HEK293 (cell line): Measurements from ENCODE around the gene ASCC1.

Source experiments
- BCL11B ChIP-seq: fragments of 450-650 bp; formaldehyde crosslinking; IDR thresholded peaks from 2 replicates; pipeline ENCODE4 v1.5.1; 2016; ENCODE audit warnings: low read depth, missing biosample characterization, missing genetic modification characterization
- EGR2 ChIP-seq: fragments of 450-650 bp; formaldehyde crosslinking; IDR thresholded peaks from 2 replicates; pipeline ENCODE4 v1.5.1; 2016; ENCODE audit warnings: low read depth, missing biosample characterization, missing genetic modification characterization
- GLIS2 ChIP-seq: fragments of 450-650 bp; formaldehyde crosslinking; IDR thresholded peaks from 2 replicates; pipeline ENCODE4 v1.5.1; 2016; ENCODE audit warnings: missing biosample characterization, missing genetic modification characterization
- KLF7 ChIP-seq: fragments of 450-650 bp; formaldehyde crosslinking; IDR thresholded peaks from 2 replicates; pipeline ENCODE4 v1.5.1; 2016; ENCODE audit warnings: missing biosample characterization, missing genetic modification characterization, borderline replicate concordance
- KLF8 ChIP-seq: fragments of 450-650 bp; formaldehyde crosslinking; IDR thresholded peaks from 2 replicates; pipeline ENCODE4 v1.5.1; 2016; ENCODE audit warnings: missing biosample characterization, missing genetic modification characterization
- PRDM1 ChIP-seq: fragments of 450-650 bp; formaldehyde crosslinking; IDR thresholded peaks from 2 replicates; pipeline ENCODE4; 2016; ENCODE audit warnings: missing biosample characterization, missing genetic modification characterization
- ZBTB1 ChIP-seq: fragments of 450-650 bp; formaldehyde crosslinking; IDR thresholded peaks from 2 replicates; pipeline ENCODE4 v1.5.1; 2016; ENCODE audit warnings: missing biosample characterization, missing genetic modification characterization
- ZFHX2 ChIP-seq: fragments of 450-650 bp; formaldehyde crosslinking; conservative IDR thresholded peaks from 2 replicates; pipeline ENCODE4 v1.5.1; 2016; ENCODE audit warnings: missing biosample characterization, missing genetic modification characterization
- ZFP37 ChIP-seq: fragments of 450-650 bp; formaldehyde crosslinking; IDR thresholded peaks from 2 replicates; pipeline ENCODE4 v1.5.1; 2016; ENCODE audit warnings: missing biosample characterization, missing genetic modification characterization
- ZFP41 ChIP-seq: fragments of 450-650 bp; formaldehyde crosslinking; IDR thresholded peaks from 2 replicates; pipeline ENCODE4 v1.5.1; 2016; ENCODE audit warnings: missing biosample characterization, missing genetic modification characterization, borderline replicate concordance
- ZNF133 ChIP-seq: fragments of 450-650 bp; formaldehyde crosslinking; IDR thresholded peaks from 2 replicates; pipeline ENCODE4 v1.5.1; 2016; ENCODE audit warnings: missing biosample characterization, missing genetic modification characterization
- ZNF146 ChIP-seq: fragments of 450-650 bp; formaldehyde crosslinking; IDR thresholded peaks from 2 replicates; pipeline ENCODE4 v1.5.1; 2016; ENCODE audit warnings: missing biosample characterization, missing genetic modification characterization
- ZNF184 ChIP-seq: fragments of 450-650 bp; IDR thresholded peaks from 2 replicates; pipeline ENCODE4 v1.5.1; 2018; ENCODE audit warnings: missing biosample characterization, mild to moderate bottlenecking, missing genetic modification characterization
- ZNF248 ChIP-seq: fragments of 450-650 bp; formaldehyde crosslinking; IDR thresholded peaks from 2 replicates; pipeline ENCODE4 v1.5.1; 2017; ENCODE audit warnings: missing biosample characterization, missing genetic modification characterization
- ZNF266 ChIP-seq: fragments of 450-650 bp; formaldehyde crosslinking; IDR thresholded peaks from 2 replicates; pipeline ENCODE4 v1.5.1; 2016; ENCODE audit warnings: missing biosample characterization, missing genetic modification characterization, low read depth
- ZNF341 ChIP-seq: fragments of 450-650 bp; formaldehyde crosslinking; IDR thresholded peaks from 2 replicates; pipeline ENCODE4; 2016; ENCODE audit warnings: low read depth, missing biosample characterization, missing genetic modification characterization
- ZNF350 ChIP-seq: fragments of 450-650 bp; formaldehyde crosslinking; IDR thresholded peaks from 2 replicates; pipeline ENCODE4 v1.5.0; 2017; ENCODE audit warnings: missing biosample characterization, mild to moderate bottlenecking, missing genetic modification characterization
- ZNF501 ChIP-seq: fragments of 450-650 bp; formaldehyde crosslinking; IDR thresholded peaks from 2 replicates; pipeline ENCODE4 v1.5.1; 2016; ENCODE audit warnings: missing biosample characterization, missing genetic modification characterization
- ZNF555 ChIP-seq: fragments of 450-650 bp; formaldehyde crosslinking; conservative IDR thresholded peaks from 2 replicates; pipeline ENCODE4 v1.5.1; 2017; ENCODE audit warnings: missing biosample characterization, mild to moderate bottlenecking, missing genetic modification characterization, inconsistent platforms
- ZNF654 ChIP-seq: fragments of 450-650 bp; formaldehyde crosslinking; IDR thresholded peaks from 2 replicates; pipeline ENCODE4 v1.5.1; 2016; ENCODE audit warnings: low read depth, missing biosample characterization, missing genetic modification characterization
- ZNF660 ChIP-seq: fragments of 450-650 bp; IDR thresholded peaks from 2 replicates; pipeline ENCODE4 v1.5.1; 2018; ENCODE audit warnings: missing biosample characterization, mild to moderate bottlenecking, missing genetic modification characterization
- ZNF677 ChIP-seq: fragments of 450-650 bp; IDR thresholded peaks from 2 replicates; pipeline ENCODE4 v1.5.0; 2018; ENCODE audit warnings: missing biosample characterization, mild to moderate bottlenecking, missing genetic modification characterization, moderate library complexity
- ZNF701 ChIP-seq: fragments of 450-650 bp; formaldehyde crosslinking; IDR thresholded peaks from 2 replicates; pipeline ENCODE4 v1.5.1; 2016; ENCODE audit warnings: missing biosample characterization, missing genetic modification characterization
- ZNF777 ChIP-seq: fragments of 450-650 bp; formaldehyde crosslinking; IDR thresholded peaks from 2 replicates; pipeline ENCODE4 v1.5.1; 2017; ENCODE audit warnings: missing biosample characterization, missing genetic modification characterization, borderline replicate concordance
- ZNF791 ChIP-seq: fragments of 450-650 bp; formaldehyde crosslinking; IDR thresholded peaks from 2 replicates; pipeline ENCODE4 v1.5.1; 2016; ENCODE audit warnings: missing biosample characterization, missing genetic modification characterization
- ZNF792 ChIP-seq: fragments of 450-650 bp; formaldehyde crosslinking; IDR thresholded peaks from 2 replicates; pipeline ENCODE4 v1.5.1; 2016; ENCODE audit warnings: missing biosample characterization, missing genetic modification characterization
- TF ChIP-seq, protein P1 (sequence below): fragments of 450-650 bp; formaldehyde crosslinking; IDR thresholded peaks from 2 replicates; pipeline ENCODE4 v1.5.1; 2016; ENCODE audit warnings: missing biosample characterization, missing genetic modification characterization
- TF ChIP-seq, protein P2 (sequence below): fragments of 450-650 bp; formaldehyde crosslinking; optimal IDR thresholded peaks from 2 replicates; pipeline ENCODE3; 2016; ENCODE audit warnings: missing biosample characterization, mild to moderate bottlenecking, missing genetic modification characterization
- TF ChIP-seq, protein P3 (sequence below): fragments of 450-650 bp; formaldehyde crosslinking; IDR thresholded peaks from 2 replicates; pipeline ENCODE4 v1.5.1; 2016; ENCODE audit warnings: missing biosample characterization, missing genetic modification characterization
- TF ChIP-seq, protein P4 (sequence below): fragments of 450-650 bp; formaldehyde crosslinking; IDR thresholded peaks from 2 replicates; pipeline ENCODE4 v1.5.1; 2016; ENCODE audit warnings: missing biosample characterization, missing genetic modification characterization, borderline replicate concordance

Gene ASCC1

DNA sequence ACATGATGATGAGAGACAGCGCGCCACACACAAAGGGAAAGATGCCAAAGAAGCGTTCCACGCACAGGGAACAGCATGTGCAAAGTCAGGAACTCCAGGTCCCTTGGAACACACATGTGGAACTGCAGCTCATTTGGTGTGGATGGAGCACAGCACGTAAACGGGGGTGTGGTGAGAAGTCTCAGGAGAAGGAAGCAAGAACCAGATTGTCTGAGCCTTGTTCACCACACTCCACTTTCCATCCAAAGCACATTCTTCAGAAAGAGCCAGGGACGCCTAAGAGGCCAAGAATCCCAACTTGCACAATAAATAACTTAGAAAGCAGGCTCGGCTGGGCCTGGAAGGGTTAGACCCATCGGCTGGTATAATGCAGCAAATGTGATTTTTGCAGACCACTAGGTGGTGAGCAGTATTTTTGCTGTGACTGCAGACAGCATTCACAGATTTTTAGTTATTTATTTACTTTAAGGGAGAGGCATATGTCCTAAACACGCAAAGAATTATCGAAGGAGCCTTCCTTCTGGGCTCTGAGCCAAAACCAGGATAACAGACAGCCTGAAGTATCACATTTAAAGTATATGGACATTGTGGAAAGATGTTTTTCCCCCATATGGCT, 27.9 kb upstream of the ASCC1 start (continued):
- TF ChIP-seq ZFP41 (tag by site-specific recombination): no peak
- TF ChIP-seq ZNF660: no peak
- no peak for TF ChIP-seq ZNF501
- TF ChIP-seq ZNF184: no peak
- TF ChIP-seq ZBTB1: no peak
- no peak for TF ChIP-seq ZNF555
- TF ChIP-seq ZFP37 (tag by site-specific recombination): no peak
- TF ChIP-seq, protein P1, sequence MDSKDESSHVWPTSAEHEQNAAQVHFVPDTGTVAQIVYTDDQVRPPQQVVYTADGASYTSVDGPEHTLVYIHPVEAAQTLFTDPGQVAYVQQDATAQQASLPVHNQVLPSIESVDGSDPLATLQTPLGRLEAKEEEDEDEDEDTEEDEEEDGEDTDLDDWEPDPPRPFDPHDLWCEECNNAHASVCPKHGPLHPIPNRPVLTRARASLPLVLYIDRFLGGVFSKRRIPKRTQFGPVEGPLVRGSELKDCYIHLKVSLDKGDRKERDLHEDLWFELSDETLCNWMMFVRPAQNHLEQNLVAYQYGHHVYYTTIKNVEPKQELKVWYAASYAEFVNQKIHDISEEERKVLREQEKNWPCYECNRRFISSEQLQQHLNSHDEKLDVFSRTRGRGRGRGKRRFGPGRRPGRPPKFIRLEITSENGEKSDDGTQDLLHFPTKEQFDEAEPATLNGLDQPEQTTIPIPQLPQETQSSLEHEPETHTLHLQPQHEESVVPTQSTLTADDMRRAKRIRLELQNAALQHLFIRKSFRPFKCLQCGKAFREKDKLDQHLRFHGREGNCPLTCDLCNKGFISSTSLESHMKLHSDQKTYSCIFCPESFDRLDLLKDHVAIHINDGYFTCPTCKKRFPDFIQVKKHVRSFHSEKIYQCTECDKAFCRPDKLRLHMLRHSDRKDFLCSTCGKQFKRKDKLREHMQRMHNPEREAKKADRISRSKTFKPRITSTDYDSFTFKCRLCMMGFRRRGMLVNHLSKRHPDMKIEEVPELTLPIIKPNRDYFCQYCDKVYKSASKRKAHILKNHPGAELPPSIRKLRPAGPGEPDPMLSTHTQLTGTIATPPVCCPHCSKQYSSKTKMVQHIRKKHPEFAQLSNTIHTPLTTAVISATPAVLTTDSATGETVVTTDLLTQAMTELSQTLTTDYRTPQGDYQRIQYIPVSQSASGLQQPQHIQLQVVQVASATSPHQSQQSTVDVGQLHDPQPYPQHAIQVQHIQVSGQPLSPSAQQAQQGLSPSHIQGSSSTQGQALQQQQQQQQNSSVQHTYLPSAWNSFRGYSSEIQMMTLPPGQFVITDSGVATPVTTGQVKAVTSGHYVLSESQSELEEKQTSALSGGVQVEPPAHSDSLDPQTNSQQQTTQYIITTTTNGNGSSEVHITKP: peak; percentile 73
- TF ChIP-seq, protein P2, sequence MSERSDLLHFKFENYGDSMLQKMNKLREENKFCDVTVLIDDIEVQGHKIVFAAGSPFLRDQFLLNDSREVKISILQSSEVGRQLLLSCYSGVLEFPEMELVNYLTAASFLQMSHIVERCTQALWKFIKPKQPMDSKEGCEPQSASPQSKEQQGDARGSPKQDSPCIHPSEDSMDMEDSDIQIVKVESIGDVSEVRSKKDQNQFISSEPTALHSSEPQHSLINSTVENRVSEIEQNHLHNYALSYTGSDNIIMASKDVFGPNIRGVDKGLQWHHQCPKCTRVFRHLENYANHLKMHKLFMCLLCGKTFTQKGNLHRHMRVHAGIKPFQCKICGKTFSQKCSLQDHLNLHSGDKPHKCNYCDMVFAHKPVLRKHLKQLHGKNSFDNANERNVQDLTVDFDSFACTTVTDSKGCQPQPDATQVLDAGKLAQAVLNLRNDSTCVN (tag by site-specific recombination): no peak
- TF ChIP-seq ZNF341 (tag by site-specific recombination): no peak
- no peak for TF ChIP-seq ZNF146
- TF ChIP-seq ZNF792 (tag by site-specific recombination): no peak
- TF ChIP-seq BCL11B (tag by site-specific recombination): no peak
- no peak for TF ChIP-seq ZNF791
- TF ChIP-seq KLF7 (tag by site-specific recombination): peak; percentile 81; the same call in 1 of the 2 replicates
- TF ChIP-seq ZNF133 (tag by site-specific recombination): no peak
- TF ChIP-seq ZNF677: no peak
- 0 out of 2 replicates have a peak, but pooled peaks have one; percentile 14 for TF ChIP-seq PRDM1 (tag by site-specific recombination)
- TF ChIP-seq, protein P3, sequence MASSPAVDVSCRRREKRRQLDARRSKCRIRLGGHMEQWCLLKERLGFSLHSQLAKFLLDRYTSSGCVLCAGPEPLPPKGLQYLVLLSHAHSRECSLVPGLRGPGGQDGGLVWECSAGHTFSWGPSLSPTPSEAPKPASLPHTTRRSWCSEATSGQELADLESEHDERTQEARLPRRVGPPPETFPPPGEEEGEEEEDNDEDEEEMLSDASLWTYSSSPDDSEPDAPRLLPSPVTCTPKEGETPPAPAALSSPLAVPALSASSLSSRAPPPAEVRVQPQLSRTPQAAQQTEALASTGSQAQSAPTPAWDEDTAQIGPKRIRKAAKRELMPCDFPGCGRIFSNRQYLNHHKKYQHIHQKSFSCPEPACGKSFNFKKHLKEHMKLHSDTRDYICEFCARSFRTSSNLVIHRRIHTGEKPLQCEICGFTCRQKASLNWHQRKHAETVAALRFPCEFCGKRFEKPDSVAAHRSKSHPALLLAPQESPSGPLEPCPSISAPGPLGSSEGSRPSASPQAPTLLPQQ (tag by site-specific recombination): 0 out of 2 replicates have a peak, but pooled peaks have one; percentile 27
- no peak for TF ChIP-seq ZNF654 (tag by site-specific recombination)
- TF ChIP-seq ZNF777: no peak
- no peak for TF ChIP-seq ZNF248
- no peak for TF ChIP-seq ZFHX2 (tag by site-specific recombination)
- TF ChIP-seq, protein P4, sequence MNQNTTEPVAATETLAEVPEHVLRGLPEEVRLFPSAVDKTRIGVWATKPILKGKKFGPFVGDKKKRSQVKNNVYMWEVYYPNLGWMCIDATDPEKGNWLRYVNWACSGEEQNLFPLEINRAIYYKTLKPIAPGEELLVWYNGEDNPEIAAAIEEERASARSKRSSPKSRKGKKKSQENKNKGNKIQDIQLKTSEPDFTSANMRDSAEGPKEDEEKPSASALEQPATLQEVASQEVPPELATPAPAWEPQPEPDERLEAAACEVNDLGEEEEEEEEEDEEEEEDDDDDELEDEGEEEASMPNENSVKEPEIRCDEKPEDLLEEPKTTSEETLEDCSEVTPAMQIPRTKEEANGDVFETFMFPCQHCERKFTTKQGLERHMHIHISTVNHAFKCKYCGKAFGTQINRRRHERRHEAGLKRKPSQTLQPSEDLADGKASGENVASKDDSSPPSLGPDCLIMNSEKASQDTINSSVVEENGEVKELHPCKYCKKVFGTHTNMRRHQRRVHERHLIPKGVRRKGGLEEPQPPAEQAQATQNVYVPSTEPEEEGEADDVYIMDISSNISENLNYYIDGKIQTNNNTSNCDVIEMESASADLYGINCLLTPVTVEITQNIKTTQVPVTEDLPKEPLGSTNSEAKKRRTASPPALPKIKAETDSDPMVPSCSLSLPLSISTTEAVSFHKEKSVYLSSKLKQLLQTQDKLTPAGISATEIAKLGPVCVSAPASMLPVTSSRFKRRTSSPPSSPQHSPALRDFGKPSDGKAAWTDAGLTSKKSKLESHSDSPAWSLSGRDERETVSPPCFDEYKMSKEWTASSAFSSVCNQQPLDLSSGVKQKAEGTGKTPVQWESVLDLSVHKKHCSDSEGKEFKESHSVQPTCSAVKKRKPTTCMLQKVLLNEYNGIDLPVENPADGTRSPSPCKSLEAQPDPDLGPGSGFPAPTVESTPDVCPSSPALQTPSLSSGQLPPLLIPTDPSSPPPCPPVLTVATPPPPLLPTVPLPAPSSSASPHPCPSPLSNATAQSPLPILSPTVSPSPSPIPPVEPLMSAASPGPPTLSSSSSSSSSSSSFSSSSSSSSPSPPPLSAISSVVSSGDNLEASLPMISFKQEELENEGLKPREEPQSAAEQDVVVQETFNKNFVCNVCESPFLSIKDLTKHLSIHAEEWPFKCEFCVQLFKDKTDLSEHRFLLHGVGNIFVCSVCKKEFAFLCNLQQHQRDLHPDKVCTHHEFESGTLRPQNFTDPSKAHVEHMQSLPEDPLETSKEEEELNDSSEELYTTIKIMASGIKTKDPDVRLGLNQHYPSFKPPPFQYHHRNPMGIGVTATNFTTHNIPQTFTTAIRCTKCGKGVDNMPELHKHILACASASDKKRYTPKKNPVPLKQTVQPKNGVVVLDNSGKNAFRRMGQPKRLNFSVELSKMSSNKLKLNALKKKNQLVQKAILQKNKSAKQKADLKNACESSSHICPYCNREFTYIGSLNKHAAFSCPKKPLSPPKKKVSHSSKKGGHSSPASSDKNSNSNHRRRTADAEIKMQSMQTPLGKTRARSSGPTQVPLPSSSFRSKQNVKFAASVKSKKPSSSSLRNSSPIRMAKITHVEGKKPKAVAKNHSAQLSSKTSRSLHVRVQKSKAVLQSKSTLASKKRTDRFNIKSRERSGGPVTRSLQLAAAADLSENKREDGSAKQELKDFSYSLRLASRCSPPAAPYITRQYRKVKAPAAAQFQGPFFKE: no peak
- peak; percentile 71 for TF ChIP-seq KLF8 (tag by site-specific recombination)
- no peak for TF ChIP-seq ZNF701
- no peak for TF ChIP-seq EGR2
- TF ChIP-seq ZNF266: no peak
- TF ChIP-seq GLIS2 (tag by site-specific recombination): no peak
- no peak for TF ChIP-seq ZNF350 (tag by site-specific recombination)
